ENCODE measurements around the gene PRIMA1.

The PRIMA1 gene

DNA sequence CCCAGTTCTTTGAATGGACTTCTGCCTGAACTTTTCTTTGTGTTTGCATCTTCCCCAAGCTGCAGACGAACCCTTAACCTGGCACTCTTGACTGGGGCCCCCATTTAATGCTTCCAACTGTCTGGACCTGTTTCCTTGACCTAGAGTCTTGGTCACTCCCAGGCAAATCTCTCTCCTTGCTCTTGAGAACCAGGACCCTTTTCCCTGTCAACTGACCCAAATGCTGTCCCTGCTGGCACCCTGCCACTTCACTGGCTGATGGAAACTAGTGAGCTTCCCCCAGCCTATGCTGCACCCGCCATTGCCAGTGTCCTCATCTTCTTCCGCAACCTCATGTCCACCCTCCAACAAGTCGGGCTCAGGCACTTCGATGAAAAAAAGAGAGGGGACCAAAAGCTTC is 79.5 kb downstream of the PRIMA1 start:
- no peak for DNase-seq

DNA sequence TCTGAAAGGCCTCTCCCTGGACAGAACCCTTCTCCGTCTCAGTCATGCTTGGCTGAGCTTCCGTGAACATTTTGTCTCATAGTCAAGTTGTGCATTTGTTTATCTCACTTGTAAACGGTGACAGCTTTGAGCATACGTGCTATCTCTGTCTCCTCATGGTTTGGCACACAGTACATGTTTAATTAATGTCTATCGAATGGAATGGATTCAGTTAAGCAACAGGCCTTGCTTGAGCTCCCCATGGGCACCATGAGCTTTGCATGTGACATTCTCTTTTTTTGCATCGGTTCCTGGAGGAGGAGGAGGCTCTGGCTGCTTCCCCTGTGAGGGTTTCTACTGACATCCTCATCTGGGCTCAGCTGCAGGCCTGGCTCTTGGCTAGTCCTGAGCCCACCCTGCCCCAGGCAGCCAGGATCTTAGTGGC is 80.0 kb downstream of the PRIMA1 start:
- DNase-seq, result no peak

GRCh38 chr14:93707475-93707874 is 80.8 kb downstream of the PRIMA1 start:
- no peak for DNase-seq

DNA sequence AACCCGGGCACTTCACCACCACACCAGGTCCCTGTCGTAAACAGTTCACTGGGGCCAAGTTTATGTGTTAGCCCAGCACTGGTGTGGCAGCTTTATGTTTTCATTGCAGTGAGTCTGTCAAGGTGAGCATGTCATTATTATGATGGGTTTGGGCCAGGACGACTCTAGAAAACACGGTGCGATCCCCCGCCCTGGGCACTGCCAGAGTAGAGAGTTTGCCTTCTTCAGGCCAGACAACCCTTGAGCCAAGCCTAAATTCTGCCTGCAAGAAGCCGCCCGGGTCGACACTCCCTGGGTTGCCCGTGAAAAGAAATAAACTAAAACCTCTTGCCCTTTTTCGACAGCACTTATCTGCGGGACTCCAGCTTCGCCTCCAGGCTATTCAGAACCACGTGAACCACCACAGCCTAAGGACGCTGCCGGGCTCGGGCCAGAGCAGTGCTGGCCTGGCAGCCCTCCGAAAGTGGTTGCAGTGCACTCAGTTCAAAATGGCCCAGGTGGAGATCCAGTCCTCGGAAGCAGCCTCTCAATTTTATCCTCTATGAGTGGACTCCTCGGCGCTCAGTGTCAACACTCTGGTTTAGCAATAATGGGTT is 81.8 kb downstream of the PRIMA1 start:
- no peak for DNase-seq

GRCh38 chr14:93705513-93706156 is 82.7 kb downstream of the PRIMA1 start:
- no peak for DNase-seq

DNA sequence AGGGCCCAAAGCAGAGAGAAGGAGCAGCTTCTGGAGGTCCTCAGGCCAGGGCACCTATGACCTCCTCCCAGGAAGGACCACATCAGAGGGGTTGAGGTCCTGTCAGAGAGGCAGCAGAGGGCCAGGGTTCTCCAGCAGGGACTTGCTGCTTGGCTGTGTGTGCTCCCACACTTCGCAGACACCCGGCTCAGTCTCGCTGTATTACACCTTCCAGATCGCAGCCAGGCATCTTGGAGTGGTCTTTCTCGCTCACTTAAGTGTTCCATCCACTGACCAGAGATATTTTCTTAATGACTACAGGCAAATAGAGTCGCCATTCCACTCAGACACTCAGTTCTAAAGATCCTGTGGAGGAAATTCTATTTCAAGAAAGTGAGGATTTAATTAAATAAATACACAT is 84.3 kb downstream of the PRIMA1 start:
- no peak for DNase-seq

DNA sequence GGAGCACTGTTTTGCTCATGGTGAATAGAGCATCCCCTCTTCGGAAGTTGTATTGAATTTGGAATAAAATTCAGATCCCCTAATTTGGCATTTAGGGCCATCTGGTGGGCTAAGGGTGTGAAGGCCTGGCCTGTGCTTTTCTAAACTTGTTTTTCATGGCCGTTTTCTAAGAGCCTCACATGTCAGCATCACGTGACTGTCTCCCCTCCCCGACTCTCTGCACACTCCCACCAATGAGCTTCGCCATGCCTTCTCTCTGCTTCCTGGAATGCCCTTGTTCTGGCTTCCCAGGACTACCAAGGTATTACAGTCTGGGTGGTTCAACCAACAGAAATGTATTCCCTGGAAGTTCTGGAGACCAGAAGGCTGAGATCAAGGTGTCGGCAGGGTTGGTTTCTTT is 85.3 kb downstream of the PRIMA1 start:
- no peak for DNase-seq

- DNase-seq, result no peak
Measured at GRCh38 chr14:93701562-93701961, 86.7 kb downstream of the PRIMA1 start.

DNA sequence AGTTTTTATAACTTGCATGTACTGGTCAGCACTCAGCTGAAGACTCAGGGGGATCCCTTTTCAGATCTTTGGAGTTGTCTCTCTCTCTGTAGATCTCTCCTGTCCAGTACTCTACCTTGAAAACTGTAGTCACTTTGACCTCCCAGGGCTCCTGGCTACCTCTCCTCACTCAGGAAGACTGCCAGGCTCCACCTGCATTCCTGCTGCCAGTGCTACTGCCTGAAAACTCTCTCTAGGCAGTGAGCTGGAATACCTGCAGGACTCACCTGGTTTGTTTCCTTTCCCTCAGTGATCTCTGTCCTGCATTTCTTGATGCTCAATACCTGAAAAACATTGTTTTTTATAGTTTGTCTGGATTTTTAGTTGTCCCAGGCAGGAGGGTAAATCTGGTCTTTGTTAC is 87.4 kb downstream of the PRIMA1 start:
- DNase-seq, result no peak

- no peak for DNase-seq
Measured at GRCh38 chr14:93693914-93694313, 94.4 kb downstream of the PRIMA1 start.

GRCh38 chr14:93691042-93691780 is 97.1 kb downstream of the PRIMA1 start:
- DNase-seq, result no peak

GRCh38 chr14:93690146-93690545 is 98.1 kb downstream of the PRIMA1 start:
- DNase-seq, result no peak

DNA sequence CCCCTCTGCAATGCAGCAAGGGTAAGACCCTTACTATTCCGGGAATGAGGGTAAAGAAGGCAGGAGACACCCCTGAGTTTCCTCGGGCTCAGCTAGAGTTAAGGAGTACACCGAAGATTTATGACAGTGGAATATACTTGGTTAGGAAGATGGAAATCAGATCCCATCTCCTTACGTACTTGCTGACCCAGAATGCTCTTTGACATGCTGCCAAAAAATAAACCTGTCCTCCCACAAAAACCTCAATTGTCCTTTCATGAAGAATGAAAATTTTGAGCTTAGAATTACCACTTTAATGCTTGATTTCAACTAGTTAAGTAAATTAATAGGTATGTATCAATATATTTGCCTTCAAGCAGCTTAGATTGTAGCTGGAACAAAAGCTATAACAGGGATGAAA is 99.5 kb downstream of the PRIMA1 start:
- no peak for DNase-seq

DNA sequence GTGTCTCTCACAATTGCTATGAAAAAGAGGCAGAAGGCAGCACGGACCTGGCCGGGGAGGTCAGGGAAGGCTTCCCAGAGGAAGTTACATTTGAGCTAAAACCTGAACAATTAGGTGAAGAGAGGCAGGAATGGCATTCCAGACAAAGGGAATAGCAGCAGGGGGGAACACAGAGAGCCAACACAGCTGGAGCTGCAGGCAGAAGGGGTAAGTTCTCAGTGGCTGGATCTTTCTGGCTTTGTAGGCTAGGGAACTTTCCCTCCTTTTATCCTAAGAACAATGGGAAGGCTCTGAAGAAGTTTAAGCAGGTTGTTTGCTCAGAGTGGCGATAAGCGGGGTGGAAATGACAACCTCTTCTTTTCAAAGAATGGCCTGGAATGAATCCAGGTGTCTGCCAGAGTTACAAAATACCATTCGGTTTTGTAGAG is 100.0 kb downstream of the PRIMA1 start:
- DNase-seq, result no peak

GRCh38 chr14:93686268-93686667 is 102.0 kb downstream of the PRIMA1 start:
- no peak for DNase-seq

DNA sequence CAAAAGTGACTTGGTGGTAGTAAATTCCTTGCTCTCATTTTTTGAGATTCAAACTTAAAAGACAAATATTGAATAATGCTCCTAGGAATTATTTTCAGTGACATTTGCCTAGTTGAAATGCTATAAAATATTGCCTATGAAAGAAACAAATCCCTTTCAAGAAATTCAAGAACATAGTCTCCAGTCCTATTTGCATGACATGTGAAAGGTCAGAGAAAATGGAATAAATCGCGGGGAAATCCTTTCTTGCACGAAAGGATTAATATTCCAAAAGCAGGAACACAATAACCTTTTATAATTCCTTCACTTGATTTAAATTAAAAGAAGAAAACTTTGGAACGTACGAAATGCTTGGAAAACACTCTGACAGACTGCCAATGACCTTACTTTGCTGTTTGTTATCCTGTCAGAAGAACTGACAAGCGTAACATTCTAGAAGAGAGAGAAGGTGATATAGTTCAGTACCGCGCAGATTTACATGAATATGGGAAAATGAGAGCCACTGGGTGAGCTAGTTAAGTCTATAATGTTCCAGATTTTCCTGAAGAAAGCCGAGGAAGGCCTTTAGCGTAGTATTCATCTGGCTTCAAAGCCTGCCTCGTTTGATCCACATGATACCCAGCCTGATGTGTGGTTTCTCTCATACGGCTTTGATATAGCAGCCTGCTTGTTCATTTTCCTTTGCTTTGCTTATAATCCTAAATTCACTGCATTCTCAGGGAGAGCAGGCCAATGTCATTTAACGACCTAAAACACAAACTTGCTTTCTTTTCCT is 103.0 kb downstream of the PRIMA1 start:
- DNase-seq, result no peak

DNA sequence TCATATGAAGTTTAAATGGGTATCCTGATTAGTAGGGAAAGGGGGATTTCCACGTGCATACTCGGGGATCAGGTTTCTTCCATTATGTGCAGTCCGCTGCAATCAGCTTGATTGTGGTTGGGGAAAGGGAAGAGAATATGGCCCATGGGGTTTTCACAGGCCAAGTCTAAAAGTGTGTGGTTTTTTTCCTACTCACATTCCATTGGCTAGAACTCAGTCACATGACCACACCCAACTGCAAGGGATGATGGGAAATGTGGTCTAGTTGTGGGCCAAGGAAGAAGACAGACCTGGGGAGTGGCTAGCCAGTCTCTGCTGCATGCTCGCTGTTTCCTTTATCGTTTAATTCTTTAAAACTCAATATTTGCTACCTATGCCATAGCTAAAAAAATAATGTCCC is 105.1 kb downstream of the PRIMA1 start:
- peak; percentile 78 to 90 for DNase-seq

GRCh38 chr14:93682459-93682858 is 105.8 kb downstream of the PRIMA1 start:
- DNase-seq, result no peak

DNA sequence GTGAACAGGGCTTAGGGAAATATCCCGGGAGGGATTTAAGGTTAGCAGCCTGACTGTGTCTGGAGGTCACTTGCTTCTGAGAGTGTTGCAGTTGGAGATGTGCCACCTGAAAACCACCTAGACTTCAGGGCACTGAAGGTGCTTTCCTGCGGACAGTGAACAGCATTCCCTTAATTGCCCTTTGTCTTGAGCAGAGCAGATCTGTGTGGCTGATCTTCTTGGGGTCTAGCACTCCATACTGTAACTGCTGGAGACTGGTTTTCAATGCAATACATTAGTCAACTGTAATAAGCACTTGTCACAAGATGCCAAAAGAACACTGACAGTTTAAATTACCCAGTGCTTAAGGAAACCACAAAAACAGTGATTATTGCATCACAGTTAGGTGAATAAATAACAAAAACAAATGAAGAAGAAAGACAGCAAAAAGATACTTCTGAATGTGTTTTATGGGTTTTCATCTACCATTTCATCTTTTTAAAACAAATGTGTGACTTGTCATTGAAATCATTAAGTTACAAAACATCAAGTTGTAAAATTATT is 111.8 kb downstream of the PRIMA1 start:
- DNase-seq, result no peak

- DNase-seq, result no peak
Measured at GRCh38 chr14:93675651-93676050, 112.6 kb downstream of the PRIMA1 start.

- DNase-seq, result no peak
Measured at GRCh38 chr14:93674343-93674742, 113.9 kb downstream of the PRIMA1 start.

DNA sequence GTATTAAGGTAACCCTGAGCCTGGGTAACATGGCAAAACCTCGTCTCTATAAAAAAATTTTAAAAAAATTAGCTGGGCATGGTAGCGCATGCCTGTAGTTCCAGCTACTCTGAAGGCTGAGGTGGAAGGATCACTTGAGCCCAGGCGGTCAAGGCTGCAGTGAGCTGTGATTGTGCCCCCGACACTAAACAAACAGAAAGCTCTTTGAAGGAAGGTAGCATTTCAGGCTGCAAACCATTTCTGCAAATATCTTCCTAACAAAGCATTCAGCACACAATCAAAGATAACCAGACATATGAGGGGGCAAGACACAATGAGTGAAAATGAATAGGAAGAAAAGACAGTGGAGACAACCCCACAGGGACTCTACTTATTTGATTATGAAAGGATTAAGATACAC is 118.7 kb downstream of the PRIMA1 start:
- no peak for DNase-seq
